ENCODE results near the gene HOXC11.

DNA sequence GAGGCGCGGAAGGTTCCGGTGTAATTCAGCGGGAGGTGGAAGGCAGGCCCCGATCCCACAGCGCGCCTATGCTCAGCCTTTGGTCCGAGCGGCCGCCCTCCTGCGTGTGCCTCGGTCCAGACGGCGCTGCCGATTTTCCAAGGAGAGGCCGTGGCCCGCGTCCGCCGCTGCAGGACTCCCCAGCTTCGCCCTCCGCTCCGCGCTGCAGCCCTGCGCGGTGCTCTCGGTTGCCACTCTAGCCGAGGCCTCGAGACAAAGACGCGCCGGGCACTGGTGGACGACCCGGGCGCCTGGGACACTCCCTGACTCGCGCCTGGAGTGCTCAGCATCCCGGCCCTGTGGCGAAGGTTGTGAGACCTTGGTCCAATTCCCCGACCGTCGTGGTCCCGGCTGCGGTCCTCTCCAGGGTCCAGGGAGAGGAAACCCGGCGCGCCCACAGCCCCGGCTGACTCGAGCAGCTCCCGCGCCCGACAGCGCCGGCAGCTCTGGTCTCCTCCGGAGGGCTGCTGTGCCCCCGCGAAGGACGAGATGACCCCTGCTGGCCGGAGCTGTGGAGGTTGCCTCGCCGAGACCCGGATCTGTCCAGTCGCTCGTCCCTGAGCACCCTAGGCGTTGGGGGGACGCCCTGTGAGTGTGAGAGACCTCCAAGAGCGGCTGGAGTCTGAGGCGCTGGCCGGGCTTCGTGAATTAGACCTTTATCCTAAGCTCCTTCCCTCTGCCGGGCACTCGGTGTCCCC is 11.7 kb upstream of the HOXC11 start:
- no peak for TF ChIP-seq CTCF (IDR thresholded peaks at IDR 0.05)
- TF ChIP-seq ZFX (IDR thresholded peaks at IDR 0.05; ENCODE audit: borderline replicate concordance) = no peak
